NCI-H187 treated with DMSO at 0.1 percent for 48 hours (cell line): ENCODE measurements around the gene SLC35E1.
"Not testable (repeated sequence)": the region's sequence is repeated elsewhere in the genome, so short reads cannot be mapped to it uniquely, and the experiment has no call there.

Source experiments
- DNase-seq: peaks from one replicate; lab custom pipeline; 2025; lab: John Stamatoyannopoulos, UW

The SLC35E1 gene

DNA sequence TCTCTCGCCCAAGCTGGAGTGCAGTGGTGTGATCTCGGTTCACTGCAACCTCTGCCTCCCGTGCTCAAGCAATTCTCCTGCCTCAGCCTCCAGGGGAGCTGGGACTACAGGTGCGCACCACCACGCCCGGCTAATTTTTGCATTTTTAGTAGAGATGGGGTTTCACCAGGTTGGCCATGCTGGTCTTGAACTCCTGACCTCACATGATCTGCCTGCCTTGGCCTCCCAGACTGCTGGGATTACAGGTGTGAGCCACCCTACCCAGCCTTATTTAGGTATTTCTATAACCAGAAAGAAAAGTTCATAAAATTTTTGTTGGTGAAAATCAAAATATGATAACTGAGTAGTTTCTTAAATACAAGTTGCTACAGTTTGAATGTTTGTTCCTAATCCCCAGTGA is 28.5 kb downstream of the SLC35E1 start:
- DNase-seq = not testable (repeated sequence)

DNA sequence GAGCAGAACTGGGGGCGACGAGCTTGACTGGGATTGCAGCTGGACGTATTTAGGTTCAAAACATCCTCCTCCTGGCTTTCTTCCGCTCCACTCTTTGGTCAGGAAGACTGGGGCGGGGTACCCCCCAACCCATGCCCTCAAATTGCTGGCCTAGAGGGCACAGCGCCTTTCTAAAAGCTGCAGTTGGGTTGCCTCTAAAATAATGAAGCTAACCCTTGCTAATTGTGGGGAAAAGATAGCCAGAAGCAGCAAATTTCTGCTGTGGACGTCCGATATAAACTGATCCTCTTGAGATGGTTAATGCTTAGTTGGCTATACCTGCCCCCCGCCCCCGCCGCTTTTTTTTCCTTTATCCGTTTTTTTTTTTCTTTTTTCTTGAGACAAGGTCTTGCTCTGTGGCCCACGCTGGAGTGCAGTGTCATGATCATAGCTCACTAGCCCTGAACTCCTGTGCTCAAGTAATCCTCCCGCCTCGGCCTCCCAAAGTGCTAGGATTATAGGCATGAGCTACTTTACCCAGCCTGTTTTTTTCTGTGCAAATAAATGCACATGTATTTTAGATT is 29.2 kb downstream of the SLC35E1 start:
- DNase-seq = no peak

DNA sequence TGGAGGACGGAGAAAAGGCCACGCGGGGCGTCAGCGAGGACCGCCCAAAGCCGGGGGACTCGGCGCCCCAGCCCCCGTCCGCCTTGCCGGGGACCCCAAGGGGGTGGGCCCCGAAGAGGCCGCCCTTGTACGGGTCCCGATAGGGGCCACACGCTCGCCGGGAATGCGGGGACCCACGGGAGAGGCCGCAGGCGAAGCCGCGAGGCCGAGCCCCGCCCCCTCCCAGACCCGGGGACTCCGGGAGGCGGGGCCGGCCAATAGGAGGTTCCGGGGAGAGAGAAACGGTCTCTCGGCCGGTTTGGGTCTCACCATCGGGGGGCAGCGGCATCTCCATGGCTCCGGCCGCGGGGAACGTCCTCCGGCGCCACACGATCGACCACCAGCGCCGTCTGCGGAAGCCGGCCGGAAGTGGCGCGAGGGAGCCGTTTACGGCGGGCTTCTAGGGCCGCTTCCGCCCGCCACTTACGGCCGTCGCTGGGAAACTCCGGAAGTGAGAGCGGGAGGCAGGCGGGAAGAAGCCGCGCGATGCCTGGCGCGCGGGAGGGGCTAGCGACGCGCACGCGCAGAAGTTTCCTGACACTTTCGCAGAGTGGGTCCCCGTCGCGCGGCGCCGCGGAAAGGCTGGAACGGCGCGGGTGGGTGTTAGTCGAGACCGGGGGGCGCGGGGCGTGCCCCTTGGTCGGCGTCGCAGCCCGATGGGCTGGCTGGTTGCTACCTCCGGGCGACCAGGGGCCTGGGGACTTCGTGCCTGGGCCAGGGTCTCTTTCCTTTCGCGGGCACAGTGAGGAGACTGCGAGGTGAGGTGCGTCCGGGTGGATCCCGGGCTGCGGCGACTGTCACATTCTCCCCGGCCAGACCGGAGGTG is 29.9 kb downstream of the SLC35E1 start, which contains the start of gene CHERP:
Gene CHERP (minus strand): TSS at position 393 of the 865 bp plus-strand sequence. CDS start 59 bp downstream, at position 334.
- DNase-seq = peak; percentile 16

DNA sequence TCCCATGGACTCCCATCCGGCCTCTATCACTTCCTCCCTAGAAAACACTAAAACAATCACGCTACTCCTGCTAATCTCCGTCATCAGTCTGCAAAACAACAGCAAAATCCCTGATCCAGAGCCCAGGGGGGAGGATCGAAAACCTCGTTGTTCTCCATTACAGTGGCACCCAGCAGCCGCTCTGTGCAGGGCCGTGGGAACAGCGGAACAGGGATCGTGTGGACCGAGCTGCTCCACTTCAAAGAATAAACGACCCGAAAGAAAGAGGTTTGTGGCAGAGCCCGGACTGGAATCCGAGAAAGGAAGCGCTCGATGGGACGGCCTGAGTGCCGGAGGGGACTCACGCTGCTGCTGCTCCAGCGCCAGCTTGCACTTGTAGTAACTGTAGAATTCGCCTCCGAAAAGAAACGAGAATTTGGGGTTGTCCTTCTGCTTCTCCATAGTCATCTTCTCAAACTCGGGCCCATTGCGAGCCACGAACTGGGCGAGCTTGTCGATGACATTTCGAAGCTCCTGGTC is 30.6 kb downstream of the SLC35E1 start:
- no peak for DNase-seq

DNA sequence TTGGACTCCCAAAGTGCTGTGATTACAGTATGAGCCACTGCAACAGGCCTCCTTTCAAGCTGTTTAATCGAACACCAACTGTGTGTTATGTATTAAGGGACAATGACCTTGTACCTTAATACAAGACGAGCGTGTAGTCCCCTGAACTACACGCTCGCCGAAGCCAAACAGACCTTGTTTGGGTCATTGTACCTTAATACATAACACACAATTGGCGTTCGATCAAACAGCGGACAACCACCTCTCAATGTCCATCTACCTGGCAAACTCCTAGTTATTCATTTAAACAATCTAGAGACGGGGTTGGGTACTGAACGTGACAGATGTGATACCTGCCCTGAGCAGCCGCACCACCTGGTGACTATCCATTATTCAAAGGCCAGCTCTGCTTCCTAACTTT is 31.3 kb downstream of the SLC35E1 start:
- DNase-seq = no peak

DNA sequence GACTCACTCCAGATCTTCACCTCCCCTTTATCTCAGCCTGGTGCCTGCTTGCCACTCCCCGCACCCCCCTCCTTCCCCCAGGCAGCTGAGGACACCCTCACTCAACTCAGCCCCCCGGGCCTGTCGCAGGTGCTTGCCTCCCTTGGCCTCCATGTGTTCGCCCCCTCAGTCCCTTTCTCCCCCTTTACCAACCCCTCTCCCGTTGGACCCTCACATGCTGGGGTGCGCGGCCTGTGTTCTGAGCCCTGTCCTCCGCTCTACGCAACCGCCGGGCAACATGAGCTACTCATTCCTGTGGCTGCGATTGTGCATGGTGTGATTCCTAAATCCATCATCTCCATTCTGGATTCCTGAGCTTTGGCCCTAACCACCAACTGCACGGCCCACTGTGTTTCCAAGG is 35.1 kb downstream of the SLC35E1 start:
- no peak for DNase-seq

DNA sequence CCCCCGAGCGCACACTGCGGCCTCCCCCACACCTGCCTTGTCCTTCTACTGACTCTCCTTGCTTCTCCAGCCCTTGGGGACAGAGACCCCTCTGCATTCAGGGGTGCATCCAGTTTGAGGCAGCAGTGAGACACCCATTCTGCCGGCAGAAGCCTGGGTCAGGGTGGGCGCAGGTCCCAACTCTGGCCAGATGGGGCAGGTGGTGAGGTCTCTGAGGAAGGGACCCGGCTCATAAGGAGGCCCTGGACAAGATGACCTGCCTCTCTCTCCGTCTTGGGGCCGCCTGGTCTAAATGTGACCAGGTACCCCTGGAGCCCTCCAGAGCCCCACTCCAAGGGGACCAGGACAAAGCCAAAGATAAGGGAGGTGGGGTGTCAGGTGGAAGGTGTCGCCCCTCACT is 36.1 kb downstream of the SLC35E1 start:
- no peak for DNase-seq

DNA sequence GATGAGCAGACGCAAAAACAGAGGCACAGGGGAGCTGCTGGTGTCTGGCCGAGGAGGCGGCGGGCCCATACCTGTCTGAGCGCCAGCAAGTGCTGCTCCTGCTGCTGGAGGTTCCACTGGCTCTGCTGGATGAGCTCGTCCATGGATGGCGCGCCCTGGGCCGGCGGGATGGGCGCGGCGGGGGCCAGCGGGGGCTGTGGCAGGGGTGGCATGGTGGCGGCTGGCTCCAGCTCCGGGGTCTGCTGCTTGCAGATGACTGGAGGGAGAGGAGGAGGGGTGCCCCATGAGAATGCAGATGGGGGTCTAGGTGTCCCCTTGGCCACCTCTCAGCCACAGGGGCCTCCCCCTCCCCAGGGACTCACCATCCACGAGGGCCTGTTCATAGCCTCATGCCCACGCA is 36.8 kb downstream of the SLC35E1 start:
- no peak for DNase-seq

DNA sequence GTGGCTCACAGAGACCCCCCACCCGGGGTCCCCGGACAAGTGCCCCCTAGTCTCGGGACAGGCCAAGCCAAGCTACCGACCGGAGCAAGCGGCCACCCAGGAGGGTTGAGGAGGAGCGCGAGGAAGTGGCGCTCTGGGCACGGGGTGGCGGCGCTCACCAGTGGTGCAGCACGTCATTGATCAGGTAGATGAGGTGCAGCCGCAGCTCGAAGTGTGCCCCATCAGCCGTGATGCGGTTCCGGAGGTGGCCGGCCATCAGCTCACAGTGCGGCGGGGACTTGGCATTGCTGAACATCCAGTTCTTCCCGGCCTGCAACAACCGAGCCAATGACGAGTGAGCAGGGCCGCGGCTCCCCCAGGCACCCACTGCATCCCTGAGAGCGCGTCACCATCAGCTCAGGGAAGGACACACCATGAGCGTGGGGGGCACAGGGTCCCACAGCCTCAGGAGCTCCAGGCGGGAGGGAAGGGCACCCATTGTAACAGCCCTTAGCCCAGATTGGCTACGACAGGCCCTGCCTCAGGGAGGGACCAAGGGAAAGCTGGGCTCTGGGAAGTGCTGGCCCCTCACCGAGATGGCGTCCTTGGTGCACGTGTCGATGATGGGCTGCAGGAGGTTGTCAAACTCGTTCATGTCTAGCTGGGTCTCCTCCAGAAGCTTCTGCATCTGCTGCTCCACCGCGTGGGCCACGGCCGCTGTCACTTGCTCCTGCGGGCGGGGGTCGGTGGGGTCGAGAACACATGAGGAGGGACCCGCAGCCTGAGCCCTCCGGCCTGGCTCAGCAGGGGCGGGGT is 39.6 kb downstream of the SLC35E1 start:
- no peak for DNase-seq

DNA sequence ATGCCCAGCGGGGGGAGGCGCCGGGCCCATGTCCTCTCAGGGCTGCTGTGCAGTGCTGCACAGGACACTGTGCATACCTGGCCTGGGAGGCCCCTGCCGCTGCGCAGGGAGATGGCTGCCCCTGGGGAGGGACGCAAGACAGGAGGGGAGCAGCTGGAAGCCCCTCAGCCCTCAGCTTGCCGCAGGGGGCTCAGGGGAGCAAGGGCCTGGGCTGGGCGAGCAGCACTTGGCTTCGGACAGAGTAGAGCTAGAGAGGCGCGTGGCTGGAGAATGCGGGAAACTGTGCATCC is 40.9 kb downstream of the SLC35E1 start:
- DNase-seq = no peak

DNA sequence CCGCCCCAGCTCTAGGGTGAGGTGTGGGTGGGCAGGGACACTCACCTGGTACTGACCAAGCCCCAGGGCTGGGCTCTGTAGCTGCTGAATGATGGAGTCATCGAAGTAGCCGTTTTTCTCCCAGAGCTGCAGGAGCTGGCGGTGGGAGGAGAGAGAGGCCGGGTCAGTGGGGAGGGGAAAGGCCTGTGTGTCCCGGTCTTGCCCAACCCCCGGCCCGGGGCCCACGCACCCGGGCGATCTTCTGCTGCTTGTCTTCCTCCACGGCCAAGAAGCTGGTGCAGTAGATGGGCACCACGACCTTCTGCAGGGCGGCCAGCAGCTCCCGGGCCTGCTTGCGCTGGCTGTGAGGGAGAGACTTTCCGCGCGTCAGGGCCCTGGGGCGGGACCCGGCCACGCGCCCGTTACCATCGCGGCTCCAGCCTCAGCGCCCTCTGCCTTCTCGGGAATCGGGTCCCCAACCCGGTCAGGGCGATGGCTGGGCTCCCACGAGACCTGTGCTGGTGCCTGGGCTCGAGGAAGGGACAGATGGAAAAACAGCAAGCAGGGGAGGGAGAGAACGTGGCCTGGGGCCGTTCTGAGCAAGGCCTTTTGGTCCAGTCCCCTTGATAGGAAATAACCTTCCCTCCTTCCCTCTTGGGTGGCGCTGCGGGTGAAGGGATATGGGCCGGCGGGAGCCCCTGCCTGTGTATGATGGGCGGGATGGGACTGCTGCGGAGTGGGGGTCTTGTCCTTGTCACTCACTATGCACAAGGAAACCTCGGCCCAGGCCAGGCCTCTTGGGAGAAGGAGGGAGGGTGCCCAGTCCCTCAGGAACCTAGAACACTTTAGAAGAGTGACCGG is 41.5 kb downstream of the SLC35E1 start:
- no peak for DNase-seq

DNA sequence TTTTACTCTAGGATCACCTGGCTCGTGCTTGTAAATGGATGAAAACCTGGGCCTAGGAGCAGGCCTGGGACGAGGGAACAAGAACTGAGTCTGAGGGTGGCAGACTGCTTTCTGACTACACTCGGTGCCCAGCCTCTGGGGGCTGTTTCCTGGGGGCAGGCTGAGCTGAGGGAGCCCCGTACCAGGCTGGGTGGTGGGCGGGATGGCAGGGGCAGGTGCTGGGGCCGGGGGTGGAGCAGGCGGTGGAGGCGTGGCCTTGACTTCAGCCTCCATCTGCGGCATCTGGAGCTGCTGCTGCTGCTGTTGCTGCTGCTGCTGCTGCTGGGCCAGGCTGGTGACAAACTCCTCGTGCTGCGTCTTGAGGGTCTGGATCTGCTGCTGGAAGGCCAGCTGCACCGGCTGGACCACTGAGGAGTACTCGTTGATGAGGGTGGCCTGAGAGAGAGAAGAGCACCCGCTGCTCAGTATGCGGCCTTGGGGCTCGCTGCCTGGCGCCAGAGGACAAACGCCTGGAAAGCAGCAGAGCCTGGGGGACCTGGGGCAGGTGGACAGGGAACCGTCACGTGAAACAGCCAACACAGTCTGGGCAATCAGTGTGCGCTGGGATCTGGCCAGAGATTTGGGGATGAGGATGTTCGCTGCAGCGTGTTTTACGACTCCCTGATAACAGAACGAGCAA is 42.6 kb downstream of the SLC35E1 start:
- DNase-seq = no peak

DNA sequence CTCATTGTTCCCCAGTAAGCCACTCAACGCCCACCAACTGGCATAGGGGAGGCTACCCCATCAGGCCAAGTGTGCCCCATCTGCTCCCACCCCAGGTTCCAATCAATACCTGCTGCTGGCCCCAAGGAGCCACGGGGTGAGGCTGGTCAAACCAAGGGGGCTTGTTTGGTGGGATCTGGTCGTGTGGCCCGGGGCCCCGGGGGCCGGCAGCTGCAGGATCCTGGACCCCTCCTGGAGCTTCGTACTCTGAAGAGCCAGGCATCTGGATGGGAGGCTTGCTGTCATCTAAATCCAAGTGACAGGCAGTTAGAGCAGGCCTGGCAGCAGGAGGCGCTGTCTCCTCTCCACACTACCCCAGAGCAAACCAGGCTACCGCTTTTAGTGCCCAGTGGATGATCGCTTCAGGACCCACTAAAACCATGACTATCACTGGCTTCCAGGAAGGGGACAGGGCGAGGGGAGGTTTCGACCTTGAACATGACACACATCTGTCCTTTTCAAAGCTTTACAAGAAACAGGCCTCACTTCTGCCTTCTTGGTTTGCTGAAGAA is 44.2 kb downstream of the SLC35E1 start:
- no peak for DNase-seq

DNA sequence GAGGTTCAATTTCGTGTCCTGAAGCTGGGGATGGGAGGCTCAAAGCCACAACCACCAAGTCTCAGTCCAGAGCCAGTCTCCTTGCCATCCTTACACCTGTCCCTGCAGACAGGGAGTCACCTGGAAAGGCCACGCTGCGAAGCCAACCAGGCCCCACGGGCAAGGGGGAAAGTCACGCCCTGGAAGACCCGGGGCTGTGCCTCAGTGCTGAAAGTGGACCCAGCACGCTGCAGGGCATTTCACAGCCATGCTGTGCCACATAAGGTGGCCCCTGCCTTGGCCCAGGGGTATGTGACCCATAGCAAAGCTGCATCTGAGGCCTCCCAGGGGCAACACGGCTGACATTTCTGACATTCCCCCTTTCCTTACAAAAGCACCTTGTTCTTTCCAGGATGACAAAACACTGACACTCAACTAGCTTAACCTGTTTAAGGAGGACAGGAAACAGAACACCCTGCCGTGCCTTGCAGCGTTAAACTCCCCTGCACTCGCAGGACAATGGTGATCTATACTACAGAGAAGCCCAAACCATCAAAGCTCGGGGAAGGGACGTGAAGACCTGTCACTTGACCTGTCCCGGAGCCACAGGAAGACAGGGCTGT is 44.8 kb downstream of the SLC35E1 start:
- no peak for DNase-seq

DNA sequence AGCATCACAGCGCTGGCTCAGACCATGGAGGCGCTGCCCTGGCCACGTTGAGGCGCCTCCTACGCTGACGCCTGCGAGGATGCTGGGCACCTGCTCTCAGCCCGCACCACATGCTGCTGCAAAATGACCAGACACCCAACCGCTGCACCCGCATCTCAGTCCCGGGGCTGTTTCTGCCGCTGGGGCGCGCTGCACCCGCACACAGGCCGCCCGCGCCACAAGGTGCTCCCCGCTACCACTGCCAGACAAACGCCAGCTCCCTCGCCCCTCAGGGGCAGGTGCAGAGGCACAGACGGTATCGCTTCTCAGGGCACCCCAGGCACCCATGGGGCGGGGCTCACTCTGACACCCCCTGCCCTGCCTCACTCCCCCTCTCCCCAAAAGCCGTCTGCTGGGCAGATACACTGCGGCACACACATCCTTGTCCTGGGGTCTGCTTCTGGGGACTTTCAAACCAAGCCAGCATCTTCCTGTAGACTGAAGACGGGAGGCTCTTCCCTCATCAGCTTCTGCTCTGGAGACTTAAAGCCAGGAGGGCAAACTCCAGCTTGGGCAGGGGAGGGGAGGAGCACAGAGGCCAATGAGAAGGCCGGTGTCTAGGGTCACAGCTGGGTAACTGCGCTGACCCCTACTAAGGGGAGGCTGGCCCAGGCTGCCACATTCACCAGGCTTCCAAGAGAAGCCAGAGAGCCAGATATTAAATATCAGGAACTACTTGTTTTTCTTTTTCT is 46.3 kb downstream of the SLC35E1 start:
- DNase-seq = no peak

DNA sequence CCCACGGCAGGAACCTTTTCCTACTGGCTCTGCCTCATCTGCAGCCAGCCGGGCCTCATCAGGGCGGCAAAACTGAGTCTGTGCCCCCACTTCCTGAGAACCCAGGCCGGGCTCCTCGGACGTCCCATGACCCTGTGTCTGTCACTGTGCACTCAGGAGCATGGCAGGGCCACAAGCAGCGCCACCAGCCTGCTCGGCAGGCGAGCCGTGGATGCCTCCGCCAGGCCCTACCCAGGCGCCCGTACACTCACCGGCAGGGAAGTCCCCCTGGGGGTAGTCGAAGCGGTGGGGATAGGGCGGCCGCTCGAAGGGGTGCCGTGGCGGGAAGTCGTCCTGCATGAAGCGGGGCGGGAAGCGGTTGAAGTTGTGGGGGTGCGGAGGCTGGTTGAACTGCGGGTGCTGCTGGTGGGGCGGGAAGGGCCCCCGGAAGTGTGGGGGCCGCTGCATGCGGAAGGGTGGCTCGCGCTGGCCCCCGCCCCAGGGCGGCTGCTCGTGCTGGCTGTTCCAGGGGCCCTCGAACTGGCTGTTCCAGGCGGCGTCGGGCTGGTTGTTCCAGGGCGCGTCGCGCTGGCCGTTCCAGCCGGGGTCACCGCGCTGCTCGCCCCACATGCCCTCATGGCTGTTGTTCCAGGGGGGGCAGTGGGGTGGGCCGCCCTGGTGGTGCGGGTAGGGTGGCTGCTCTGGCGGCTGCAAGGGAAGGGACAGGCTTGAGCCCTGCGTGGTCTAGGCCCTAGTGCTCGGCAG is 47.1 kb downstream of the SLC35E1 start:
- no peak for DNase-seq

DNA sequence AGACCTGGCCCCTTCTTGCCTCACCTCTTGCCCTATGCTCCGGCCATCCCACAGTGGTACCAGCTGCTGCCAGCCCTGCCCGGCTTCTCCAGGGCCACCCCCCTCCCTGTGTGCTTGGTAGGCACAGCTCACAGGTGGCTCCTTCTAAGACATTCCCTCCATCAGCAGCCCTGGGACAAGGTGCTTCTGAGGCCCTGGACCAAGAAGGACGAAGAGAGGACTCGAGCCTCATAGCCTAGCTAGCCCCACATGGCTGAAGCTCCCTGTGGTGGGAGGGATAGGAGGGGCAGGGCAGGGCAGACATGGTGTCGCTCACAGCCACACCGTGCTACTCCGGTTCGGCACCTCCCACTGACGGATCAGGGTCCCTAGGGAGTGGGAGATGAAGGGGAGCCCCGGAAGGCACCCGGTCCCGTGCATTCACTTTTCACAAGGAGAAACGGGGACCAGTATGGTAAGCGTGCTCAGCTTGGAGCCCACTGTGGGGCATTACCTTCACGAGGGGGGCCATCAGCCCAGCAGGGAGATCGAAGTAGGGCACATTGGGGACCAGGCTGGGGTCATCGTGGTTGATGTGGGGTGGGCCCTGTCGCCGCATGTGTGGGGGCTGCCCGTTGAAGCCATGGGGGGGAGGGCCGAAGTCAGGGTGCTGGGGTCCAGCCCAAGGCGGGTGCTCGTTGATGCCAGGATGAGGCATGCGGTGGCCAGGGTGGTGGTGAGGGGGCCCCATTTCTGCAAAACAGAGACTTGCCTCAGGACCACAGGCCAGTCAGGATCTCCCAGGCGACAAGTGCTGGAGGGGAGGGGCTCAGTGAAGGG is 49.4 kb downstream of the SLC35E1 start:
- DNase-seq = no peak

DNA sequence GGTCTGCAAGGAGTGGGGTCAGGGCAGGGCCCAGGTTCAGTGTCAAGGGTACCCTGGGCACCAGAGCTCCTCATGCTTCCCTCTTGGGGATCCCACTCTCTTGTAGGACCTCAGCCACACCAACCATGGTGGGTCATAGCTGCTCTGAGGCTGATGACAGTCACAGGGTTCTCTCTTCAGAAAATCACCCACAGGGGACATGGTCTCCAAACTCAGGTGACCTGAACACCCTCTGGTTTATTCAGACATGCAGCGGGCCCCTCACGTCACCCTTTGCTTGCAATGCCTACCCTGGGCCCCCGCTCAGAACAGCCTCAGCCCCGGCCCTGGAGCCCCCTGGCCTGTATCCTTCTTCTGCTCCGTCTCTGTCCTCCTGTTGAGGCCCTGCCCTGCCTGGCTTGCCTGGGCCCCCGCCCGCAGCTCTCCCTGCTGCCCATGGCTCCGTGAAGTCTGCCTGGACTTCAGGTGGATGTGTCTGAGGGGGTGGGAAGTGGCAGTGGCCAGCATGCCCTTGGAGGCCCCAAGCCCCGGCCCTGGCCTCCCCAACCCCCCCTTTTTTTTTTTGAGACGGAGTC is 50.4 kb downstream of the SLC35E1 start:
- DNase-seq = no peak
